ENCODE measurements around the gene DCLK1. TPM values are rescaled to one million over a fixed set of nuclear protein-coding genes. Genes with fewer than 3 reads are reported as not detected.

DCLK1 gene
- total RNA-seq, 1 experiment from 2014 or later, result not detected

GRCh38 chr13:35858665-35859064 is 272.5 kb downstream of the DCLK1 start:
- in situ Hi-C loops (cut with HindIII; ENCODE audit: low sequenced_read_pairs), result no loop called here
- peak; percentile 17 for DNase-seq (ENCODE audit: low spot score)

- in situ Hi-C loops (cut with HindIII; ENCODE audit: low sequenced_read_pairs), result no loop called here
- no peak for DNase-seq (ENCODE audit: low spot score)
Observed at GRCh38 chr13:35857769-35858168, 273.4 kb downstream of the DCLK1 start.

GRCh38 chr13:35856721-35857364 is 274.3 kb downstream of the DCLK1 start:
- in situ Hi-C loops (cut with HindIII; ENCODE audit: low sequenced_read_pairs), result no loop called here
- peak; percentile 7 for DNase-seq (ENCODE audit: low spot score)

- no peak for DNase-seq (ENCODE audit: low spot score)
- in situ Hi-C loops (cut with HindIII; ENCODE audit: low sequenced_read_pairs), result no loop called here
Observed at GRCh38 chr13:35856084-35856483, 275.1 kb downstream of the DCLK1 start.

DNA sequence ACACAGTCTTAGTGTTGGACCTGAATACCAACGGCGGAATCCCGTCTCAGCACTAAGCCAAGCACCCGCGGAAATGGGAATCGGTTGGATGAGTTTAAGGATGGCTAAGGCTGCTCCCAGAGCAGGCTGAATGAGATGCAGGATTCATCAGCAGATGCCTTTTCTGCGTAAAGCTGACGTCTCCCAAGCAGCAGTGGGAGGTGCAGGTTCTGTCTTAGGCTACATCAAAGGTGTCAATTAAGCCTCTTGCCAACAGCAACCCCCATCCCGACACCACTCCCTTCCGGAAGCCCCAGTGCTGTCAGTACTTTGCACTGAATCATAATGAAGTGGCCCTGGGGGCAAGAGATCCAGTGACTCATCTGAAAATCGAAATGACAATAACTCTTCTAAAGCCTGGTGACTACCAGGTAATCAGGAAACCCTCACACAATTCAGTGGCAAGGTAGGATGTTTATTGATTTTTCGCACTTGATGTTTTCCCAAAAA is 275.6 kb downstream of the DCLK1 start:
- DNase-seq (ENCODE audit: low spot score), result peak; percentile 85
- in situ Hi-C loops (cut with HindIII; ENCODE audit: low sequenced_read_pairs), result no loop called here

- in situ Hi-C loops (cut with HindIII; ENCODE audit: low sequenced_read_pairs), result no loop called here
- peak; percentile 74 for DNase-seq (ENCODE audit: low spot score)
Observed at GRCh38 chr13:35854286-35854685, 276.9 kb downstream of the DCLK1 start.

DNA sequence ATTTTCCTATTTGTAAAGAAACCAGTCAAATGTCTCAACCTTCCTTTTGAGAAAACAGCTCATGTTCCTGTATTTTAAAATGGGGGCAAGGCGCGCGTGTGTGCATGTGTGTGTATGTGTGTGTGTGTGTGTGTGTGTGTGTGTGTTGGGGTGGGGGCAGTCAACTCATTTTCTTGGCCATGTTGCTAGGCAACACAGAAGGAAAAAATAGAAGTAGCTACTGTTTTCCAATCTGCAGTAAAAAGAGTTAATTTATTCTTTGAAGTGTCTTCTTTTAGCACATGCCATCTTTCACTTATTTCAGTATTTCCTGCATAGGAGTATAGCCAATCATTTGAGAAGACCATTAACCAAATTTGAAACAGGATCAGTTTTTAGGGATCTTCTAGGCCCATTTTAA is 279.3 kb downstream of the DCLK1 start:
- in situ Hi-C loops (cut with HindIII; ENCODE audit: low sequenced_read_pairs), result no loop called here
- DNase-seq (ENCODE audit: low spot score), result peak; percentile 45

DNA sequence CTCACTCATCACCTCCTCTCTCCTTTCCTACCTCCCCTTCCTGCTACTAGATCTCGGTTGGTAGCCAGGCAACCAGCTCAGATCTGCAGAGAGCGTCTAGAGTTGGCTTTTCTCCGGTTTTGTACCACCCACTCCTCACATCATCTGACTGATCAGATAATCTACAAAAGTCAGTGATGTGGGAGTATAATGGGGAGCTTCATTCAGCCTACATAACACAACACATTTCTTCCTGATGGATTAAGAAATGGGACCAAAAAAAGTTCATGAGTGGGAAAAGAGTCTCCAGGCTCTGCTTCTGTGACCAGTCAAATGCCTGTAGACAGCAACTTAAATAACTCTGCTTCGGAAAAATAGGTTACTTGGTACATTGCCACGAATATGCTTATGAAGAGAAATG is 279.8 kb downstream of the DCLK1 start:
- in situ Hi-C loops (cut with HindIII; ENCODE audit: low sequenced_read_pairs), result no loop called here
- peak; percentile 56 for DNase-seq (ENCODE audit: low spot score)

DNA sequence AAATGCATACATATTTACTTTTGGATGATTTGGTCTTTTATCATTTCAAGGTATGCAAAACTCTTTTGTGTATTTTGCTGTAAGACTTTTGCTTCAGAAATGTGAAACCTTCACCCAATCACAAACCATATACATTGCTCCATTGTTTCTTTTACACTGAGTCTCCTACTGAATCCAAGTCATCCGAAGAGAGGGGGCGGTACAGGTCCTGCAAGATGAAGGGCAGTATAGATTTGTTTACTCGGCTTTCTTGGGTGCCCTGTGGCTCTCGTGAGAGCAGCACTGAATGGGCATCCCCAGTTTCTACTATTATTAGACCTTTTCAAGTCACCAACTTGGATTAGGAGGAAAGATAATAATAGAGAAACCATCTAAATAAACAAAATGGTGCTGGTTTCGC is 280.6 kb downstream of the DCLK1 start:
- peak; percentile 48 for DNase-seq (ENCODE audit: low spot score)
- in situ Hi-C loops (cut with HindIII; ENCODE audit: low sequenced_read_pairs), result no loop called here

- DNase-seq (ENCODE audit: low spot score), result no peak
- in situ Hi-C loops (cut with HindIII; ENCODE audit: low sequenced_read_pairs), result no loop called here
Observed at GRCh38 chr13:35849256-35849644, 281.9 kb downstream of the DCLK1 start.

GRCh38 chr13:35848336-35849255 is 282.6 kb downstream of the DCLK1 start:
- in situ Hi-C loops (cut with HindIII; ENCODE audit: low sequenced_read_pairs), result no loop called here
- DNase-seq (ENCODE audit: low spot score), result peak; percentile 53

DNA sequence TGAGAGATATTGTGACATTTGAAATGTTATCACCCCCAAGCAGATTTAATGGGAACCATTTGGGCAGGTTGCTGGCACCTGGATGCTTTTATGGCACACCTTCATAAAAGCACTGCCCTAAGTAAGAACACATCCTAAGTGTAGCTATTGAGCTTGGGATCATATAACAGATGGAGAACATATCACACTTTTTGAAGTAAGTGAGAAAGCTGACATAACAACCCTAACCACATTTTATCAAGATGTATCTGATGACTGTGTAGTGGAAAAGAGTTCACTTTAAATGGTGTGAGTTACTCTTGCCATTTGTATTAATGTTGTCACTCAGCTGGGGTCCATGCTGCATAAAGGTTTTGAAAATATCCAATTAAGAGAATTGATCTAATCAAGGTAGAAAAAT is 287.9 kb downstream of the DCLK1 start:
- in situ Hi-C loops (cut with HindIII; ENCODE audit: low sequenced_read_pairs), result no loop called here
- no peak for DNase-seq (ENCODE audit: low spot score)

DNA sequence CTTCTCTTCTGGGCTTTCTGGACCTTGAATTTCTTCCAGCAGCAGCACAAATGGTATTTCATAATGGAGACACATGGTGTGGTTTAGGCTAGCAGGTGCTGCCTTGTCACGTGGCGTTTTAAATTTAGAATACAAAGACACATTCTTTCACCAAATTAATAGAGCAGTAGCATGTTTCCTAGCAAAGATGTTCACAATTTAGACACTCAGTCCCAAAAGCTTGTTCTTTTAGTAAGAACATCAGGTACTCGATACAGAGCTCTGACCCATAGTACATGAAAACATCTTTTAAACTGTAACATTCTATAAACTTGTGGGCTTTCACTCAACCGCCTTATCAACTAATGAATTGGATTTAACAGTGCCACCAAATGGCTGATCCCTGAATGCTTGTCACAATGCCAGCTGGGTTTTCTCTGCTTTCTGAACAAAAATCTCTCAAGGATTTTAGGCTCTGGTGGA is 290.1 kb downstream of the DCLK1 start:
- DNase-seq (ENCODE audit: low spot score), result peak; percentile 97
- in situ Hi-C loops (cut with HindIII; ENCODE audit: low sequenced_read_pairs), result no loop called here

DNA sequence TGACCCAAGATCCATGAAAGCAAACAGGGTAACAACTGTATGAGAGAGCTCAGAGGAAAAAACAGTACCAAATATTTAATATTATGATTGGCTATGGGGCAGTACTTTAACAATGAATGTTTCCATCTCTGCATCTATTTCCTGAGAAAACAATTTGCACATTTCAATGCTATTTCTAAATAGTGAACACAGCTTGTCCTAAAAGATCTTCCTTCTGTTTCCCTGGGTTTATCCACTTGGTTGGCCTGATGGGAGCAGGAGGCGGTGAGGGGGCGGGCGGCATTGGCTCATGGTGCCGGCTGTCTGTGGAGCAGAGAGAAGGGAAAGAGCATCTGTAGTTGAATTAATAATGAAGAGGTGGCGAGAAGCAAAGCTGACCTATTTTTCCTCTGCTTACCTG is 291.4 kb downstream of the DCLK1 start:
- in situ Hi-C loops (cut with HindIII; ENCODE audit: low sequenced_read_pairs), result no loop called here
- peak; percentile 93 for DNase-seq (ENCODE audit: low spot score)

DNA sequence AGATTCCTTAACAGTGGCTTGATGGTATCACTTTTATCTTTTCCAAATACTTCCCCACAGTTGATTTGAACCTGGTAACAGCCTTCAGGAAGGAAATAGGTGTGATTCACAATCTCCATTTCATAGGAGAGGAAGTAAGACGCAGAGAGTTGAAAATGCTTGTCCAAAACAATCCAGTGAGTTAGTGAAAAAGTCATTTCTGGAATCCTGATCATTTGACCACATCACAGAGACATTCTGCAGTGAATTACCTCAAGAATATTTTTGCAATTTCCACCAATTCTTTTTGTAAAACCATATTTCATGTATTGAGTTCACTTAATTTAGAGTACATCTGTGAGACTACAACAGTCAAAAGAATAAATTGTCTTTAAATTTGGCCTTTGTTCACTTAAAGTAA is 292.8 kb downstream of the DCLK1 start:
- DNase-seq (ENCODE audit: low spot score), result no peak
- in situ Hi-C loops (cut with HindIII; ENCODE audit: low sequenced_read_pairs), result no loop called here

GRCh38 chr13:35836446-35836845 is 294.7 kb downstream of the DCLK1 start:
- in situ Hi-C loops (cut with HindIII; ENCODE audit: low sequenced_read_pairs), result no loop called here
- no peak for DNase-seq (ENCODE audit: low spot score)

DNA sequence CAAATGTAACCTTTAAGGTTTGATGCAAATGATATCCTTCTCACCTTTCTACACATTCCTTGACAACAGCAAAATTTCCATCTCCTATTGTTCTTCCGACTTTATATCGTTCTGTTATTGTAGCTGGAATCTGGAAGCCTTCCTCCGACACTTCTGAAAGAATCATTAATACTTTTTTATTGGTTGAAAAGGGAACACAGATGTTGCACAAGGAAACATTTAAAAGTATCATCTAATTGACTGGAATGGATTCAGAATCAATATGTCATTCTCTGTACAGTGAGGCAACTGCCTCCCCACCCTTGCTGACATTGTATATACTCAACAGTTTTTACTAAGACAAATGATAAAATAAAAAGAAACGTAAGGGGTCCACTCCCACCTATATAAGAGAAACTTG is 295.2 kb downstream of the DCLK1 start:
- in situ Hi-C loops (cut with HindIII; ENCODE audit: low sequenced_read_pairs), result no loop called here

DNA sequence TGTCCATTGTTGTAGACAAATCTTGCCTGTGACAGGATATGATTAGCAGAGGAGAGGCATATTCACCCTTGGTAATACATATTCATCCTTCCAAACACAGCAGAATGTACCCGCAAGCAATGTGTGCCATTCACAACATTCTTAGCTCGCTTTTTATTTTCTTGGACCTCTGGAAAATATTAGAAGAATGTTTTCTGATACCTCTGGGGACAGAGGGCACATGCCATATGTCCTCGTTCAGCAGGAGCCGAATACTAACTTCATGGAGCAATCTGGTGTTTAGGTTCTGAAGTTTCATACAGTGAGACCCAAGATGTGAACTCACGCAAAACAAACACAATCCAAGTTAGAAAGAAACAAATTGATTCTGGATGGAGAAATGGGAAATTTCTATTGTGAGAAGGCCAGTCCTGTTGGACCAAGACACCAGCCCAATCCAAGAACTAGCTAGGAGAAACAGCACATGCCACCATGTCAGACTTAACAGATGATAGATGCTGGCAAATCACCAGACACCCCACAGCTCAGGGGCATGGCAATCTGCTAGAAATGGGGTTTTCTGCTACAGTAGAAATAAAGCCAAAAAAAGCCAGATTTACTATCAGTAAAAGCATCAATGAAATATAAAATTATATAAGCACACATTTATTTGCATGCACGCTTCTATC is 297.4 kb downstream of the DCLK1 start:
- in situ Hi-C loops (cut with HindIII; ENCODE audit: low sequenced_read_pairs), result no loop called here

More for the DNA sequence above, 295.2 kb downstream of the DCLK1 start:
- DNase-seq (ENCODE audit: low spot score), result no peak

GRCh38 chr13:35833031-35833430 is 298.2 kb downstream of the DCLK1 start:
- DNase-seq (ENCODE audit: low spot score), result no peak
- in situ Hi-C loops (cut with HindIII; ENCODE audit: low sequenced_read_pairs), result no loop called here

More for the DNA sequence above, 297.4 kb downstream of the DCLK1 start:
- DNase-seq (ENCODE audit: low spot score), result peak; percentile 92

- in situ Hi-C loops (cut with HindIII; ENCODE audit: low sequenced_read_pairs), result no loop called here
Observed at GRCh38 chr13:35832551-35832950, 298.6 kb downstream of the DCLK1 start.

More at GRCh38 chr13:35832551-35832950, 298.6 kb downstream of the DCLK1 start:
- no peak for DNase-seq (ENCODE audit: low spot score)
